ENCODE measurements around the gene OR51A7.

DNA sequence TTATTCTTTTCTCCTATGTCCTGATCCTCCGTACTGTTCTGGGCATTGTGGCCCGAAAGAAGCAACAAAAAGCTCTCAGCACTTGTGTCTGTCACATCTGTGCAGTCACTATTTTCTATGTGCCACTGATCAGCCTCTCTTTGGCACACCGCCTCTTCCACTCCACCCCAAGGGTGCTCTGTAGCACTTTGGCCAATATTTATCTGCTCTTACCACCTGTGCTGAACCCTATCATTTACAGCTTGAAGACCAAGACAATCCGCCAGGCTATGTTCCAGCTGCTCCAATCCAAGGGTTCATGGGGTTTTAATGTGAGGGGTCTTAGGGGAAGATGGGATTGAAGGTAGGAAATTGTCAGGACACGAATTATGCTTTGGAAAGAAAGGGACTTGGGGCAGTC is 21.0 kb upstream of the OR51A7 start:
- no peak for TF ChIP-seq ZNF317 (CRISPR knock-in tag; IDR thresholded peaks at IDR 0.05; ENCODE audit: borderline replicate concordance, low read depth)
- TF ChIP-seq, protein P1, sequence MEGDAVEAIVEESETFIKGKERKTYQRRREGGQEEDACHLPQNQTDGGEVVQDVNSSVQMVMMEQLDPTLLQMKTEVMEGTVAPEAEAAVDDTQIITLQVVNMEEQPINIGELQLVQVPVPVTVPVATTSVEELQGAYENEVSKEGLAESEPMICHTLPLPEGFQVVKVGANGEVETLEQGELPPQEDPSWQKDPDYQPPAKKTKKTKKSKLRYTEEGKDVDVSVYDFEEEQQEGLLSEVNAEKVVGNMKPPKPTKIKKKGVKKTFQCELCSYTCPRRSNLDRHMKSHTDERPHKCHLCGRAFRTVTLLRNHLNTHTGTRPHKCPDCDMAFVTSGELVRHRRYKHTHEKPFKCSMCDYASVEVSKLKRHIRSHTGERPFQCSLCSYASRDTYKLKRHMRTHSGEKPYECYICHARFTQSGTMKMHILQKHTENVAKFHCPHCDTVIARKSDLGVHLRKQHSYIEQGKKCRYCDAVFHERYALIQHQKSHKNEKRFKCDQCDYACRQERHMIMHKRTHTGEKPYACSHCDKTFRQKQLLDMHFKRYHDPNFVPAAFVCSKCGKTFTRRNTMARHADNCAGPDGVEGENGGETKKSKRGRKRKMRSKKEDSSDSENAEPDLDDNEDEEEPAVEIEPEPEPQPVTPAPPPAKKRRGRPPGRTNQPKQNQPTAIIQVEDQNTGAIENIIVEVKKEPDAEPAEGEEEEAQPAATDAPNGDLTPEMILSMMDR (IDR thresholded peaks at IDR 0.05) = no peak
- TF ChIP-seq, protein P2, sequence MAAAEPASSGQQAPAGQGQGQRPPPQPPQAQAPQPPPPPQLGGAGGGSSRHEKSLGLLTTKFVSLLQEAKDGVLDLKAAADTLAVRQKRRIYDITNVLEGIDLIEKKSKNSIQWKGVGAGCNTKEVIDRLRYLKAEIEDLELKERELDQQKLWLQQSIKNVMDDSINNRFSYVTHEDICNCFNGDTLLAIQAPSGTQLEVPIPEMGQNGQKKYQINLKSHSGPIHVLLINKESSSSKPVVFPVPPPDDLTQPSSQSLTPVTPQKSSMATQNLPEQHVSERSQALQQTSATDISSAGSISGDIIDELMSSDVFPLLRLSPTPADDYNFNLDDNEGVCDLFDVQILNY (CRISPR knock-in tag; IDR thresholded peaks at IDR 0.05) = no peak
